Measurements from ENCODE around the gene APOB.

Gene APOB

DNA sequence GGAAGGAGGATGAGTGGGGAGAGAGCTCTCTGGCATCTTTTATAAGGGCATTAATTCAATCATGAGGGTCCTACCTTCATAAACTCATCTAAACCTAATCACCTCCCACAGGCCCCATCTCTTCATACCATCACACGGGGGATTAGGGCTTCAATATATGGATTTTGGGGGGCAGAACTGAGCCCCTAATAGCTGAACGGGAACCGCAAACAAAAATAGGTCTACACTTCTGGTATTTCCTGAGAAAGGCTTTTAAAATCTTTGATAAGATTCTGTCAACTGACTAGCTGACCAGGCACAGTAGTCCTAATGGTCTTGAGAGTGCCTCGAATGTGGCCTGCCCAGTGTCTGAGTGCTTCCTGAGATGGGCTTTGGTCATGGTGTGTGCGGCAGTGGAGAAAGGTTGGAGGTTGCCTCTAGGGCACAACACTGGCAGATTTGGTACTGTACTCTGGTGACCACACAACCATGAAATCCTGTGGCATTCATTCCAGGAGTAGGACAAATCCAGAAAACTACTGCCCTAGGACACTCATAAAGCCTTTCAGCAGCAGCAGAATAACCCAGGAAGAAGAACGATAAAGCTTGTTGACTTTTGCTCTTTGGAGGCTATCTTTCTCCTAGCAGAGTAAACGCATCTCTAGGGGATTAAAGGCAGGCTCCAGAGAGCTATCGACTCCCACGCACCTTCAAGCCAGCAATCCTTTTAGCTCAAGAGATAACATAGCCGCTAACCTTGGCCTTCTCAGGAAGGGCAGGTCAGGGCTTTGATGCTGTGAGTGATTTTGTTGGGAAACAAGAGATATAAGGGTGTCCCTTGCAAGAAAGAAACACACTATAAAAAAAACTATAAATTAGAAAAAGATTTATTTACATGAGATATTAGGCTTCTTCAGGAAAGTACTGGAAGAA, 12.3 kb upstream of the APOB start:
- Mint-ChIP-seq H3K4me3 (no peak overlapping the region), H3K27me3 (peaks cover 17% of the 10 kb centered on the region), H3K36me3 (ENCODE audit: low read depth) (no peaks in the 10 kb centered on the region), H3K9me3 (no peaks in the 10 kb centered on the region), H3K4me1 (ENCODE audit: low read depth) (no peaks in the 10 kb centered on the region), H3K27ac (no peak overlapping the region)

DNA sequence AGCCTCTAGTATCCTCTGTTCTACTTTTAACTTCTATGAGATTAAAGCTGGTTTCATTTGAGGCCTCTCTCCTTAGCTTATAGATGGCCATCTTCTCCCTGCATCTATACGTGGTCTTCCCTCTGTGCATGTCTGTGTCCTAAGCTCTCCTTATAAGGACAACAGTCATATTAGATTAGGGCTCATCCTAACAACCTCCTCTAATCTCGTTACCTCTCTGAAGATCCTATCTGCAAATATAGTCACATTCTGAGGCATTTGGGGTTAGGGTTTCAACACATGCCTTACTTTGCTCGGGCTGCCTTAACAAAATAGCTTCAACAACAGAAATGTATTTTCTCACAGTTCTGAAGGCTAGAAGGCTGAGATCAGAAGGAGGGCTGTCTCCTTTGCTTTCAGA, 11.6 kb upstream of the APOB start:
- Mint-ChIP-seq H3K36me3 (ENCODE audit: low read depth) (no peaks in the 10 kb centered on the region), H3K4me1 (ENCODE audit: low read depth) (no peaks in the 10 kb centered on the region), H3K27me3 (peaks cover 14% of the 10 kb centered on the region), H3K4me3 (no peak overlapping the region), H3K27ac (no peak overlapping the region), H3K9me3 (no peaks in the 10 kb centered on the region)

DNA sequence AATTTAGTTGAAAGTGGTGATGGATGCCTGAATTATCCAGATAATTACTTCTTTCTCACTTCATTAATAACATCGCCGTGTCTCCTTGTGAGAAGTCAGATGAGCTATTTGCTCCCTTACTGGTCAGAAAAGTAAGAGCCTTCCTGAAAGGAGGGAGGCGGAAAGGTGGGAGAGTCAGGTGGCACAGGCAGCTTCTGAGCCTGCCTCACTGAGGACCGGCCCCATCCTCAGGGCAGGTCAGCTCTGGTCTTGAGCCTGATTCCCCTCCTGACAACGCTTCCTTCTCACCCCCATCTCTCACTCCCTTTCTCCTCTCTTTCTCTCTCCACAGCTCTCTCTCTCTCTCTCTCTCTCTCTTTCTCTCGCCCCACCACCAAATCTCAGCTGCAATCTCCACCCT, 10.1 kb upstream of the APOB start:
- H3K27me3 Mint-ChIP-seq = peaks cover 9% of the 10 kb centered on the region
- no peaks in the 10 kb centered on the region for H3K36me3 Mint-ChIP-seq (ENCODE audit: low read depth)
- no peak overlapping the region for H3K27ac Mint-ChIP-seq
- no peaks in the 10 kb centered on the region for H3K4me1 Mint-ChIP-seq (ENCODE audit: low read depth)
- no peak overlapping the region for H3K4me3 Mint-ChIP-seq
- no peaks in the 10 kb centered on the region for H3K9me3 Mint-ChIP-seq

- H3K9me3 Mint-ChIP-seq = no peaks in the 10 kb centered on the region
- H3K4me3 Mint-ChIP-seq = no peak overlapping the region
- peaks cover 9% of the 10 kb centered on the region for H3K27me3 Mint-ChIP-seq
- H3K4me1 Mint-ChIP-seq (ENCODE audit: low read depth) = no peaks in the 10 kb centered on the region
- no peak overlapping the region for H3K27ac Mint-ChIP-seq
- H3K36me3 Mint-ChIP-seq (ENCODE audit: low read depth) = no peaks in the 10 kb centered on the region
Observed at GRCh38 chr2:21052044-21052443, 8.2 kb upstream of the APOB start.

GRCh38 chr2:21050164-21050563, 6.3 kb upstream of the APOB start:
- no peaks in the 10 kb centered on the region for H3K4me1 Mint-ChIP-seq (ENCODE audit: low read depth)

GRCh38 chr2:21047141-21048009, 3.5 kb upstream of the APOB start:
- peaks cover 3% of the 10 kb centered on the region for H3K4me1 Mint-ChIP-seq (ENCODE audit: low read depth)
- H3K36me3 Mint-ChIP-seq (ENCODE audit: low read depth) = no peaks in the 10 kb centered on the region
- no peaks in the 10 kb centered on the region for H3K9me3 Mint-ChIP-seq
- H3K4me3 Mint-ChIP-seq = no peak overlapping the region
- no peak overlapping the region for H3K27ac Mint-ChIP-seq
- peaks cover 20% of the 10 kb centered on the region for H3K27me3 Mint-ChIP-seq

More at GRCh38 chr2:21050164-21050563, 6.3 kb upstream of the APOB start:
- H3K27me3 Mint-ChIP-seq = peaks cover 12% of the 10 kb centered on the region
- H3K9me3 Mint-ChIP-seq = no peaks in the 10 kb centered on the region
- H3K36me3 Mint-ChIP-seq (ENCODE audit: low read depth) = no peaks in the 10 kb centered on the region
- no peak overlapping the region for H3K27ac Mint-ChIP-seq
- H3K4me3 Mint-ChIP-seq = no peak overlapping the region

DNA sequence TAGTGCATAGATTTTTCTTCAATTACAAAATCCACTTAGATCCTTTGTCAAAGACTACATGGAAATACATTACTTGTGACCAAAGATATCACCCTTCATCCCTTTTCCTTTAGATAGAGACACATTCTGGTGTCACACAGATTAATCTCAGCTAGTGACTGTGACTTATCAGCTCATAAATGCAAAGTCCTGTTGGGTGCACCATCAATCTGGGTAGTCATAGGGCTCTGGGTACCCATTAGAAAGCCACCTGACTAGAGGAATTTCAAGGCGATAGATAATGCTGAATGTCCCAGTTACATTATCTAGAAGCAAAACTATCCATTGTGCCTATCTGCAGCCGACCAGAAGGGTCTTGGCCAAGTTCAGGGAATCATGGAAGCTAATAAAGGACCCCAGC, 2.6 kb upstream of the APOB start:
- Mint-ChIP-seq H3K4me1 (ENCODE audit: low read depth) (peaks cover 3% of the 10 kb centered on the region), H3K9me3 (no peaks in the 10 kb centered on the region), H3K27me3 (peaks cover 25% of the 10 kb centered on the region), H3K36me3 (ENCODE audit: low read depth) (no peaks in the 10 kb centered on the region), H3K27ac (no peak overlapping the region), H3K4me3 (no peak overlapping the region)

DNA sequence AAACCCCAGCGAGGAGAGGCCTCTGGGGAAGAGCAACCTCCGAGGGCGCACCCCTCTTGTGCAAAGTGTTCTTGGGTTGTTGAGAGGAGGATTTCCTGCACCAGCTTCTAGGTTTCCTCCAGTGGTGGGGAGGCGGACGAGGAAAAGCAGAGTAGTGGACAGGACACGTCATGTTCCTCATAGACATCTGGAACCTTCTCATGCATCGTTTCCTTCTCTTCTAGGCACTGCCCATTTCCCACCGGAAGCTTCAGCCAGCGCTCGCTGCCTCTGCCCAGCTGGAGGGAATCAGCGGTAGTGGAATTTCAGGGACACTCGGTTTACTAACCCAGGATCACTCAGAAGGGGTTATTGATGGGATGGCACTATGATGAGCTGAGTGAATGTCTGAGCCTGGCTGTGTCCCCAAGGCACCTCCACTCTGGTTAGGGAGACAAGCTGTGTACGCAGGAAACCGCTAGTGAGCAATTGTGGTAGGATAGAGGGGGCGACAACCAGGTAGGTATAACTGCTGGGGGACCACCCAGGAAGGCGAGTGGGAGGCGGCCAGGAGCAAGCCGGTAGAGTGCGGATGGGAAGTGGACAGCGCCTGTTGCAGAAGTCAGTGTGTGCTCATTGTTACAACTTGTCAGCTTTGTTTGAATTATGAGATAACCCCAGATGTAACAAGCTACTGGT, 960 bp upstream of the APOB start:
- Mint-ChIP-seq H3K36me3 (ENCODE audit: low read depth) (no peaks in the 10 kb centered on the region), H3K9me3 (no peaks in the 10 kb centered on the region), H3K4me1 (ENCODE audit: low read depth) (peaks cover 3% of the 10 kb centered on the region), H3K27me3 (peaks cover 25% of the 10 kb centered on the region), H3K4me3 (no peak overlapping the region), H3K27ac (no peak overlapping the region)

GRCh38 chr2:21042958-21043743, 722 bp downstream of the APOB start:
- Mint-ChIP-seq H3K4me3 (no peak overlapping the region), H3K9me3 (no peaks in the 10 kb centered on the region), H3K27me3 (peaks cover 25% of the 10 kb centered on the region), H3K36me3 (ENCODE audit: low read depth) (no peaks in the 10 kb centered on the region), H3K4me1 (ENCODE audit: low read depth) (peaks cover 3% of the 10 kb centered on the region), H3K27ac (no peak overlapping the region)

GRCh38 chr2:21042708-21042957, 1.2 kb downstream of the APOB start:
- Mint-ChIP-seq H3K4me1 (ENCODE audit: low read depth) (peaks cover 3% of the 10 kb centered on the region), H3K36me3 (ENCODE audit: low read depth) (no peaks in the 10 kb centered on the region), H3K27me3 (peaks cover 25% of the 10 kb centered on the region), H3K4me3 (no peak overlapping the region), H3K27ac (no peak overlapping the region), H3K9me3 (no peaks in the 10 kb centered on the region)

- H3K9me3 Mint-ChIP-seq = no peaks in the 10 kb centered on the region
Observed at GRCh38 chr2:21041943-21042707, 1.7 kb downstream of the APOB start.

DNA sequence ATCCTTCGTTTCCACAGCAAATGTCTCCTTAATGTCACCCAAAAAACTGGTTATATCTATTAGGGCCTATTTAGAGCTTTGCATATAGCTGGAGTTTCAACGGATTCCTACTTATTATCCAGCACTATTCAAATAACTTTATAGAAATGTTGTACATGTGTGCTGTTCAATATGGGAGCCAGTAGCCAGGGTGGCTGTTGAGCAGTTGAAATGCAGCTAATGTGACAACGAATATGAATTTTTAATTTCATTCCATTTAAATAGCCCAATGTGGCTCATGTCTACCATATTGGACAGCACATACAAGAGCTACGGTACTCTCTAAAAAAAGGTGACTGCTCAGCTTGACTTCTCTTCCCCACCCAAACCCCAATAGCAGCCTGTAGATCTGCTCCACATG, 2.4 kb downstream of the APOB start:
- Mint-ChIP-seq H3K36me3 (ENCODE audit: low read depth) (no peaks in the 10 kb centered on the region), H3K4me1 (ENCODE audit: low read depth) (peaks cover 3% of the 10 kb centered on the region), H3K27ac (no peak overlapping the region), H3K9me3 (no peaks in the 10 kb centered on the region), H3K27me3 (peaks cover 26% of the 10 kb centered on the region), H3K4me3 (no peak overlapping the region)

More at GRCh38 chr2:21041943-21042707, 1.7 kb downstream of the APOB start:
- Mint-ChIP-seq H3K27ac (no peak overlapping the region), H3K4me1 (ENCODE audit: low read depth) (peaks cover 3% of the 10 kb centered on the region), H3K4me3 (no peak overlapping the region), H3K27me3 (peaks cover 25% of the 10 kb centered on the region), H3K36me3 (ENCODE audit: low read depth) (no peaks in the 10 kb centered on the region)

GRCh38 chr2:21040468-21041377, 3.1 kb downstream of the APOB start:
- H3K4me1 Mint-ChIP-seq (ENCODE audit: low read depth) = peaks cover 3% of the 10 kb centered on the region
- no peak overlapping the region for H3K27ac Mint-ChIP-seq
- no peak overlapping the region for H3K4me3 Mint-ChIP-seq
- H3K36me3 Mint-ChIP-seq (ENCODE audit: low read depth) = no peaks in the 10 kb centered on the region
- peaks cover 33% of the 10 kb centered on the region for H3K27me3 Mint-ChIP-seq
- no peaks in the 10 kb centered on the region for H3K9me3 Mint-ChIP-seq

Measured in stimulated activated naive CD8-positive, alpha-beta T cell treated with anti-CD3 and anti-CD28 coated beads, Interleukin-15, Interleukin-2, amounts not matched to agents 100 ng/mL and 50 ng/mL, for 24 hours (primary cell).